Epithelial cell of esophagus (primary cell): ENCODE results near the gene C19orf33.

Experiments
- DNase-seq: peaks from one replicate; pipeline ENCODE4 v3.0.0; 2010; ENCODE audit warnings: low read depth
- H3K4me3 ChIP-seq: 2 replicates; pipeline ENCODE4 v1.5.1; 2011; ENCODE audit warnings: mild to moderate bottlenecking, low read length, control low read depth
- CTCF ChIP-seq: IDR thresholded peaks from 2 replicates; pipeline ENCODE4 v1.5.1; 2011; ENCODE audit warnings: low read depth, mild to moderate bottlenecking, low read length, control low read depth, inconsistent platforms; ENCODE audit not compliant: insufficient read depth; ENCODE audit errors: missing control alignments

Gene C19orf33

GRCh38 chr19:38298821-38299680 is 5.0 kb upstream of the C19orf33 start:
- DNase-seq = no peak
- TF ChIP-seq CTCF = no peak
- no peak overlapping the region for H3K4me3 ChIP-seq

GRCh38 chr19:38304352-38304865 is 358 bp downstream of the C19orf33 start:
- peak overlapping the region; percentile 81 for H3K4me3 ChIP-seq
- no peak for DNase-seq
- no peak for TF ChIP-seq CTCF

- peak overlapping the region; percentile 81 for H3K4me3 ChIP-seq
- DNase-seq = peak; percentile 93
- TF ChIP-seq CTCF = no peak
Observed at GRCh38 chr19:38304866-38305429, 897 bp downstream of the C19orf33 start.

GRCh38 chr19:38306236-38306635 is 2.2 kb downstream of the C19orf33 start:
- no peak for TF ChIP-seq CTCF
- H3K4me3 ChIP-seq = no peak overlapping the region

GRCh38 chr19:38307076-38307475 is 3.0 kb downstream of the C19orf33 start:
- no peak overlapping the region for H3K4me3 ChIP-seq
- DNase-seq = no peak
- TF ChIP-seq CTCF = no peak

More at GRCh38 chr19:38306236-38306635, 2.2 kb downstream of the C19orf33 start:
- DNase-seq = no peak

- TF ChIP-seq CTCF = no peak
- no peak for DNase-seq
- no peak overlapping the region for H3K4me3 ChIP-seq
Observed at GRCh38 chr19:38307597-38307996, 3.5 kb downstream of the C19orf33 start.
